GM18951 (cell line): ENCODE data around the gene SCRN3.

Experiments used
- POLR2A ChIP-seq: IDR thresholded peaks from 4 replicates; pipeline ENCODE4 v1.6.1; 2011; ENCODE audit warnings: mild to moderate bottlenecking; ENCODE audit not compliant: insufficient read length, insufficient read depth; ENCODE audit errors: extremely low read depth
- in situ Hi-C: fragments of 300-500 bp; cut with MboI; formaldehyde crosslinking; loops from one replicate; pipeline ENCODE4 v1.12.0; 2022; ENCODE audit warnings: low sequenced_read_pairs, mixed read lengths, inconsistent platforms; ENCODE audit not compliant: unreplicated experiment

The SCRN3 gene

GRCh38 chr2:174477759-174478158, 82.2 kb downstream of the SCRN3 start:
- no peak for TF ChIP-seq POLR2A
- in situ Hi-C loops: no loop called here
